ENCODE data around the gene PDIA2. TPM values are rescaled to one million over a fixed set of nuclear protein-coding genes. Genes with fewer than 3 reads are reported as not detected.

The PDIA2 gene
- total RNA-seq, 4 donors from 2014 or later = 3.3 to 8.8 (median 3.7) TPM

DNA sequence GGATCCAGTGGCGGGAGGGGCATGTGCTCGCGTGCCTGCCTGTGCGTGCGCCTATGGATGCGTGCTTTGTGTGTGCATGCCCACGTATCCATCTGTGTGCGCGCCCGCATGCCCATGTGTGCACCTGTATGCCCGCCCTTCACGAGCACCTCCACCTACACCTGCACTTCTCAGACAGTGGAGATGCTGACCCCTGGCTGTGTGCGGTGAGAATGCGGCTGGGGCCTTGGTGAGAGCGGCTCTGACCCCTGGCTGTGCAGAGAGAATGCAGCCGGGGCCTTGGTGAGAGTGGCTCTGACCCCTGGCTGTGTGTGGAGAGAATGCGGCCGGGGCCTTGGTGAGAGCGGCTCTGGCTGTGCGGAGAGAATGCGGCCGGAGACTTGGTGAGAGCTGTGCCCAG lies 35.7 kb downstream of the PDIA2 start:
- H3K4me3 ChIP-seq = no peak overlapping the region
- WGBS, 2 donors = 83 to 85% methylated on average over 14 to 22 of the region's 22 CpGs
- H3K27me3 ChIP-seq = no peaks in the 10 kb centered on the region
- no peak for DNase-seq (ENCODE audit: low spot score in 2 of 2)
- no peak for TF ChIP-seq POLR2A (IDR thresholded peaks at IDR 0.05)
- no peak for TF ChIP-seq EP300 (IDR thresholded peaks at IDR 0.05)
- no peak overlapping the region for H3K27ac ChIP-seq
- no peaks in the 10 kb centered on the region for H3K4me1 ChIP-seq
- peaks cover 0 to 29% (median 0%) of the 10 kb centered on the region in 3 donors for H3K36me3 ChIP-seq
- no peaks in the 10 kb centered on the region for H3K9me3 ChIP-seq

- DNase-seq (ENCODE audit: low spot score in 2 of 2) = no peak
- no peaks in the 10 kb centered on the region for H3K9me3 ChIP-seq
- no peaks in the 10 kb centered on the region for H3K27me3 ChIP-seq
- H3K4me3 ChIP-seq = no peak overlapping the region
- WGBS, 2 donors = 91 to 93% methylated on average over 5 of the region's 5 CpGs
- peaks cover 0 to 9% (median 4%) of the 10 kb centered on the region in 4 donors for H3K4me1 ChIP-seq
- no peak overlapping the region for H3K27ac ChIP-seq
- peaks cover 0 to 20% (median 0%) of the 10 kb centered on the region in 3 donors for H3K36me3 ChIP-seq
- TF ChIP-seq POLR2A (IDR thresholded peaks at IDR 0.05) (no peak), EP300 (IDR thresholded peaks at IDR 0.05) (no peak)
- TF ChIP-seq, protein P1, sequence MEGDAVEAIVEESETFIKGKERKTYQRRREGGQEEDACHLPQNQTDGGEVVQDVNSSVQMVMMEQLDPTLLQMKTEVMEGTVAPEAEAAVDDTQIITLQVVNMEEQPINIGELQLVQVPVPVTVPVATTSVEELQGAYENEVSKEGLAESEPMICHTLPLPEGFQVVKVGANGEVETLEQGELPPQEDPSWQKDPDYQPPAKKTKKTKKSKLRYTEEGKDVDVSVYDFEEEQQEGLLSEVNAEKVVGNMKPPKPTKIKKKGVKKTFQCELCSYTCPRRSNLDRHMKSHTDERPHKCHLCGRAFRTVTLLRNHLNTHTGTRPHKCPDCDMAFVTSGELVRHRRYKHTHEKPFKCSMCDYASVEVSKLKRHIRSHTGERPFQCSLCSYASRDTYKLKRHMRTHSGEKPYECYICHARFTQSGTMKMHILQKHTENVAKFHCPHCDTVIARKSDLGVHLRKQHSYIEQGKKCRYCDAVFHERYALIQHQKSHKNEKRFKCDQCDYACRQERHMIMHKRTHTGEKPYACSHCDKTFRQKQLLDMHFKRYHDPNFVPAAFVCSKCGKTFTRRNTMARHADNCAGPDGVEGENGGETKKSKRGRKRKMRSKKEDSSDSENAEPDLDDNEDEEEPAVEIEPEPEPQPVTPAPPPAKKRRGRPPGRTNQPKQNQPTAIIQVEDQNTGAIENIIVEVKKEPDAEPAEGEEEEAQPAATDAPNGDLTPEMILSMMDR (IDR thresholded peaks at IDR 0.05) = no peak
Observed at GRCh38 chr16:320206-320605, 37.2 kb downstream of the PDIA2 start.

DNA sequence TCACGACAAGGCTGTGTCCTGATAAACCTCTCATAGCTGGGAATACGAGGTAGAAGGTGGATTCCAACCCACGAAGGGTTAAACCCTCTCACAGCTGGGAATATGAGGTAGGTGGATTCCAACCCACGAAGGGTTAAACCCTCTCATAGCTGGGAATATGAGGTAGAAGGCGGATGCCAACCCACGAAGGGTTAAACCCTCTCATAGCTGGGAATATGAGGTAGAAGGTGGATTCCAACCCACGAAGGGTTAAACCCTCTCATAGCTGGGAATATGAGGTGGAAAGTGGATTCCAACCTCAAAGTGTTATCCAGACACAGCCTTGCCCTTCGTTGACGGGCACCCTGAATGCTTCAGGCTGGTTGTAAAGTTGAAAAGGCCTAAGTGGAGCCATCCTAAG lies 38.6 kb downstream of the PDIA2 start:
- Histone ChIP-seq H3K27ac (no peak overlapping the region), H3K4me3 (no peak overlapping the region), H3K27me3 (no peaks in the 10 kb centered on the region), H3K9me3 (no peaks in the 10 kb centered on the region), H3K36me3 (peaks cover 0 to 20% (median 0%) of the 10 kb centered on the region in 3 donors), H3K4me1 (peaks cover 0 to 17% (median 8%) of the 10 kb centered on the region in 4 donors)
- TF ChIP-seq EP300 (IDR thresholded peaks at IDR 0.05) (no peak), POLR2A (IDR thresholded peaks at IDR 0.05) (no peak)
- TF ChIP-seq, protein P1 (IDR thresholded peaks at IDR 0.05) = no peak
- no peak for DNase-seq (ENCODE audit: low spot score in 2 of 2)
- 63 to 69% methylated on average over 9 of the region's 9 CpGs for WGBS, 2 donors

DNA sequence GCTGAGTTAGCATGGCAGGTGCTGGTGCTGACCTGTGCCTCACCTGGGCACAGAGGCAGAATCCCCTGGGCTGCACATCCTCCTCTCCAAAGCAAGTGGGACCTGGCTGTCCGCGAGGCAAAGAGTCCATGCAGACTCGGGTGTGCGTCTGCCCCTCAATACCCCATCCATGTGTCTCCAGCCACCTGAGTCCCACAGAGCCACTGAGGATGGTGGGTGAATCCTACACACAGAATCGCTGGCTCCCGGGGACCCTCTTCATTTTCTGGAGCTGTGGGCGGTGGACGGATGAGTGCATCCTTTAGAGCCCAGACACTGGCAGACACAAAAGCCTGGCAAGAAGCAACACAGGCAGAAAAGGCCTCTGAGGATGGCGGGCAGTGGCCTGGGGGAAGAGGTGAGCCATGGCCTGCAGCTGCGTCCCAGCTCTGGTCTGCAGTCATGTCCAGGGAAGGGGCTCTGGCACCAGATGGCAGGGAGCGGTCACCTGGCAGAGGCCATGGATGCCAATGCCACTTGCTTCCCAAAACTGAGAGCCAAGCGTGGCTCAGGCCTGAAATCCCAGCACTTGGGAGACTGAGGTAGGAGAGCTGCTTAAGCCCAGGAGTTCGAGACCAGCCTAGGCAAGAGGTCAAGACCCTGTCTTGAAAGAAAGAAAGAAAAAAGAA lies 39.6 kb downstream of the PDIA2 start:
- Histone ChIP-seq H3K36me3 (peaks cover 0 to 14% (median 0%) of the 10 kb centered on the region in 3 donors), H3K27ac (no peak overlapping the region), H3K9me3 (no peaks in the 10 kb centered on the region), H3K4me3 (no peak overlapping the region), H3K4me1 (peaks cover 0 to 28% (median 16%) of the 10 kb centered on the region in 4 donors), H3K27me3 (no peaks in the 10 kb centered on the region)
- DNase-seq (ENCODE audit: low spot score in 2 of 2) = no peak
- TF ChIP-seq POLR2A (IDR thresholded peaks at IDR 0.05) (no peak), EP300 (IDR thresholded peaks at IDR 0.05) (no peak)
- TF ChIP-seq, protein P1 (IDR thresholded peaks at IDR 0.05) = no peak
- WGBS, 2 donors = 84 to 85% methylated on average over 13 of the region's 13 CpGs

- TF ChIP-seq EP300 (IDR thresholded peaks at IDR 0.05) (no peak), POLR2A (IDR thresholded peaks at IDR 0.05) (no peak)
- TF ChIP-seq, protein P1 (IDR thresholded peaks at IDR 0.05) = no peak
- Histone ChIP-seq H3K27ac (no peak overlapping the region), H3K27me3 (no peaks in the 10 kb centered on the region), H3K9me3 (no peaks in the 10 kb centered on the region), H3K4me3 (no peak overlapping the region), H3K36me3 (peaks cover 0 to 5% (median 0%) of the 10 kb centered on the region in 3 donors), H3K4me1 (peaks cover 0 to 37% (median 22%) of the 10 kb centered on the region in 4 donors)
- DNase-seq (ENCODE audit: low spot score in 2 of 2) = no peak
- whole genome bisulfite sequencing, 2 donors = 85 to 87% methylated on average over 13 to 17 of the region's 17 CpGs
Observed at GRCh38 chr16:324201-324450, 41.2 kb downstream of the PDIA2 start.

Data from tibial nerve (tissue), 4 donors.